H1 (cell line): ENCODE data around the gene SHROOM3. TPM values are rescaled to one million over a fixed set of nuclear protein-coding genes. Genes with fewer than 3 reads are reported as not detected.

ENCODE experiments used
- CTCF ChIA-PET: fragments of 300-600 bp; sonication (Branson Sonifier 250); formaldehyde crosslinking; loops from one replicate; lab custom pipeline; 2021; ENCODE audit not compliant: partially characterized antibody; lab: Charles Lee
- POLR2A ChIA-PET: fragments of 300-600 bp; sonication (Branson Sonifier 250); formaldehyde crosslinking; loops from one replicate; lab custom pipeline; 2021; ENCODE audit warnings: inconsistent platforms; ENCODE audit not compliant: partially characterized antibody; lab: Charles Lee
- DNase-seq, 2 experiments: peaks; one replicate each; pipeline versions ENCODE4 v3.0.0 to v3.0.0-alpha.2; 2010 to 2022; ENCODE audit warnings: low spot score in 2 of 2, low read depth in 1 of 2, mixed read lengths in 1 of 2
- FAIRE-seq: peaks from 2 replicates; lab custom pipeline; 2011; peaks lifted over from hg19 to GRCh38; lab: Jason Lieb, UNC
- H2AFZ ChIP-seq: 2 replicates; pipeline ENCODE4 v1.8.1; 2012; ENCODE audit warnings: low read length, inconsistent platforms
- H2AK5ac ChIP-seq: 2 replicates; pipeline ENCODE4 v1.6.1; 2013; ENCODE audit warnings: low read depth, low read length
- H2BK120ac ChIP-seq: replicated peaks from 2 replicates; pipeline ENCODE3; 2013; ENCODE audit warnings: low read depth, low read length, inconsistent platforms
- H2BK12ac ChIP-seq: 2 replicates; pipeline ENCODE4 v1.6.1; 2013; ENCODE audit warnings: low read depth, low read length
- H2BK15ac ChIP-seq: 2 replicates; pipeline ENCODE4 v1.6.1; 2013; ENCODE audit warnings: low read length
- H2BK20ac ChIP-seq: 2 replicates; pipeline ENCODE4 v1.6.1; 2013; ENCODE audit warnings: low read length
- H2BK5ac ChIP-seq: 2 replicates; pipeline ENCODE4 v1.6.1; 2013; ENCODE audit warnings: low read depth, low read length
- H3K14ac ChIP-seq: 2 replicates; pipeline ENCODE4 v1.6.1; 2013; ENCODE audit warnings: inconsistent platforms; ENCODE audit not compliant: insufficient read length
- H3K18ac ChIP-seq: 2 replicates; pipeline ENCODE4 v1.6.1; 2013; ENCODE audit warnings: low read length; ENCODE audit errors: extremely low read depth
- H3K23ac ChIP-seq: 2 replicates; pipeline ENCODE4 v1.6.1; 2013; ENCODE audit warnings: inconsistent platforms; ENCODE audit not compliant: insufficient read length
- H3K23me2 ChIP-seq: 2 replicates; pipeline ENCODE4 v1.6.1; 2013; ENCODE audit warnings: low read depth, low read length
- H3K27ac ChIP-seq: 2 replicates; pipeline ENCODE4 v1.6.1; 2011; ENCODE audit warnings: low read depth, low read length, inconsistent platforms
- H3K27me3 ChIP-seq, 4 experiments: replicated peaks in 1 of 4; 1 replicate in 1 of 4; 2 replicates in 3 of 4; pipeline versions ENCODE4 v1.6.1 to v1.8.1; 2011 to 2013; ENCODE audit warnings: low read length in 3 of 4, mild to moderate bottlenecking in 3 of 4, inconsistent platforms in 2 of 4, mixed read lengths in 2 of 4, moderate library complexity in 1 of 4; ENCODE audit not compliant: control insufficient read depth in 3 of 4, insufficient read depth in 3 of 4; ENCODE audit errors: extremely low read depth in 1 of 4
- H3K36me3 ChIP-seq, 4 experiments: 2 replicates each; pipeline versions ENCODE4 v1.6.1 to v1.8.1; 2011 to 2013; ENCODE audit warnings: mild to moderate bottlenecking in 4 of 4, low read length in 3 of 4, moderate library complexity in 2 of 4, control low read depth in 1 of 4, inconsistent platforms in 1 of 4; ENCODE audit not compliant: insufficient read depth in 4 of 4, control insufficient read depth in 2 of 4
- H3K4ac ChIP-seq: replicated peaks from 2 replicates; pipeline ENCODE3; 2013; ENCODE audit warnings: low read length, low read depth, mixed read lengths, inconsistent platforms; ENCODE audit not compliant: insufficient read length
- H3K4me1 ChIP-seq, 4 experiments: replicated peaks in 1 of 4; 1 replicate in 1 of 4; 2 replicates in 3 of 4; pipeline versions ENCODE4 v1.6.1 to v1.8.1; 2011 to 2013; ENCODE audit warnings: low read length in 3 of 4, inconsistent platforms in 2 of 4, mixed read lengths in 1 of 4; ENCODE audit not compliant: insufficient read depth in 4 of 4, control insufficient read depth in 3 of 4
- H3K4me2 ChIP-seq, 2 experiments: 2 replicates each; pipeline versions ENCODE4 v1.6.1 to v1.8.1; 2011 to 2013; ENCODE audit warnings: low read depth in 2 of 2, low read length in 2 of 2, control low read depth in 1 of 2, inconsistent platforms in 1 of 2, mild to moderate bottlenecking in 1 of 2; ENCODE audit not compliant: insufficient read depth in 1 of 2
- H3K4me3 ChIP-seq, 4 experiments: fragments of 200-600, 300-600 bp in 1 of 4; sonication (generic), shearing (Covaris generic), sonication (Bioruptor Twin) in 1 of 4; 2 replicates each; pipeline versions ENCODE4 v1.5.1 to v1.8.1; 2011 to 2016; ENCODE audit warnings: low read length in 4 of 4, low read depth in 3 of 4, control low read depth in 2 of 4, inconsistent platforms in 2 of 4, mild to moderate bottlenecking in 2 of 4, mixed read lengths in 1 of 4, moderate library complexity in 1 of 4; ENCODE audit not compliant: insufficient read depth in 2 of 4; ENCODE audit errors: extremely low read depth in 1 of 4
- H3K56ac ChIP-seq: replicated peaks from 2 replicates; pipeline ENCODE3; 2013; ENCODE audit warnings: low read depth, mild to moderate bottlenecking, mixed read lengths, low read length, inconsistent platforms; ENCODE audit not compliant: insufficient read length
- H3K79me1 ChIP-seq: 2 replicates; pipeline ENCODE4 v1.6.1; 2013; ENCODE audit warnings: low read depth, low read length, control low read depth
- H3K79me2 ChIP-seq, 2 experiments: 2 replicates each; pipeline versions ENCODE4 v1.6.1 to v1.8.1; 2012 to 2013; ENCODE audit warnings: low read length in 2 of 2, mild to moderate bottlenecking in 2 of 2, inconsistent platforms in 1 of 2; ENCODE audit not compliant: insufficient read depth in 2 of 2, control insufficient read depth in 1 of 2
- H3K9ac ChIP-seq, 4 experiments: replicated peaks in 1 of 4; 1 replicate in 1 of 4; 2 replicates in 3 of 4; pipeline versions ENCODE4 v1.6.1 to v1.8.1; 2011 to 2013; ENCODE audit warnings: low read depth in 3 of 4, low read length in 3 of 4, control low read depth in 2 of 4, mild to moderate bottlenecking in 2 of 4, moderate library complexity in 2 of 4, inconsistent platforms in 1 of 4; ENCODE audit errors: extremely low read depth in 1 of 4
- H3K9me3 ChIP-seq, 2 experiments: 2 replicates each; pipeline versions ENCODE4 v1.6.1 to v1.8.1; 2012 to 2013; ENCODE audit warnings: mild to moderate bottlenecking in 2 of 2, moderate library complexity in 2 of 2, control low read depth in 1 of 2, inconsistent platforms in 1 of 2, low read depth in 1 of 2, low read length in 1 of 2, mixed read lengths in 1 of 2; ENCODE audit not compliant: insufficient read depth in 2 of 2
- H4K20me1 ChIP-seq, 2 experiments: replicated peaks in 1 of 2; 2 replicates each; pipeline versions ENCODE3 to v1.8.1; 2011 to 2013; ENCODE audit warnings: inconsistent platforms in 2 of 2, low read length in 2 of 2, mild to moderate bottlenecking in 1 of 2; ENCODE audit not compliant: insufficient read depth in 2 of 2, control insufficient read depth in 1 of 2
- H4K5ac ChIP-seq: 2 replicates; pipeline ENCODE4 v1.6.1; 2013; ENCODE audit warnings: low read length, low read depth, mixed read lengths, inconsistent platforms; ENCODE audit not compliant: insufficient read length
- H4K8ac ChIP-seq: 2 replicates; pipeline ENCODE4 v1.8.0; 2013; ENCODE audit warnings: mild to moderate bottlenecking, moderate library complexity, low read length, inconsistent platforms; ENCODE audit not compliant: insufficient read depth; ENCODE audit errors: extremely low read depth
- H4K91ac ChIP-seq: replicated peaks from 2 replicates; pipeline ENCODE3; 2013; ENCODE audit warnings: low read length, mixed read lengths, inconsistent platforms; ENCODE audit not compliant: insufficient read length
- BCL11A ChIP-seq, 2 experiments: IDR thresholded peaks; one replicate each; pipeline ENCODE4 v1.6.1; 2011; ENCODE audit warnings: low read depth in 2 of 2, low read length in 2 of 2, mild to moderate bottlenecking in 2 of 2
- CHD2 ChIP-seq: IDR thresholded peaks from 2 replicates; pipeline ENCODE4 v1.6.1; 2012; ENCODE audit warnings: low read length, improper control_type of control experiment
- POLR2A ChIP-seq, 2 experiments: IDR thresholded peaks; 1 replicate in 1 of 2; 2 replicates in 1 of 2; pipeline ENCODE4 v1.6.1; 2011; ENCODE audit warnings: low read depth in 2 of 2, low read length in 2 of 2, mild to moderate bottlenecking in 2 of 2; ENCODE audit errors: control extremely low read depth in 1 of 2
- SIX5 ChIP-seq: IDR thresholded peaks from 2 replicates; pipeline ENCODE4 v1.6.1; 2011; ENCODE audit warnings: mild to moderate bottlenecking, low read depth, low read length
- SP1 ChIP-seq: IDR thresholded peaks from 2 replicates; pipeline ENCODE4 v1.6.1; 2011; ENCODE audit warnings: low read depth, low read length
- SP2 ChIP-seq: IDR thresholded peaks from 2 replicates; pipeline ENCODE4 v1.6.1; 2012; ENCODE audit warnings: mild to moderate bottlenecking, low read length, inconsistent platforms
- TBP ChIP-seq: IDR thresholded peaks from 2 replicates; pipeline ENCODE4 v1.6.1; 2011; ENCODE audit warnings: low read depth, low read length, improper control_type of control experiment
- WGBS, 2 experiments: shearing (Covaris generic) in 1 of 2; methylation state at CpG; one replicate each; pipeline versions ENCODE4 v1.1.6 to v1.1.7; 2013 to 2015; ENCODE audit warnings: low lambda C conversion rate in 2 of 2, mixed read lengths in 2 of 2, inconsistent platforms in 1 of 2, low coverage in 1 of 2, missing lambda C conversion rate in 1 of 2; ENCODE audit not compliant: insufficient replicate concordance in 2 of 2, insufficient coverage in 1 of 2, insufficient read length in 1 of 2; ENCODE audit errors: extremely low coverage in 1 of 2, missing lambda C conversion rate in 1 of 2; 5-methylcytosine and 5-hydroxymethylcytosine counted together
- polyA plus RNA-seq, 7 experiments: library from polyadenylated mRNA; depleted of rRNA in 3 of 7; stranded (reverse) in 5 of 7; unstranded in 2 of 7; fragments of >200 nt in 5 of 7; fragments of 200-250 nt in 2 of 7; gene quantifications; 1 replicate in 5 of 7; 2 replicates in 1 of 7; 4 replicates in 1 of 7; pipeline versions ENCODE4 v1.2.1 to v1.2.3, GENCODE V29; 2011 to 2013; ENCODE audit warnings: missing spikeins in 2 of 7, mixed read lengths in 2 of 7
- total RNA-seq: library from RNA; stranded (reverse); fragmentation: NEBNext Ultra II Directional; extraction: Animal tissue kit (Norgen Biotek cat#: 25700); gene quantifications from 2 replicates; pipeline ENCODE4 v1.2.1, GENCODE V29; 2021
- TF ChIP-seq, protein P1 (sequence below): IDR thresholded peaks from 2 replicates; pipeline ENCODE4 v1.6.1; 2012; ENCODE audit warnings: inconsistent platforms
- TF ChIP-seq, protein P2 (sequence below): IDR thresholded peaks from 2 replicates; pipeline ENCODE4 v1.6.1; 2011; ENCODE audit warnings: low read length, improper control_type of control experiment

Gene SHROOM3
- total and polyA plus RNA-seq, 2 of the 8 experiments (the other 6 are each of a cell fraction or from before 2014, with no cell fraction given) = 15.8 to 34.0 TPM

DNA sequence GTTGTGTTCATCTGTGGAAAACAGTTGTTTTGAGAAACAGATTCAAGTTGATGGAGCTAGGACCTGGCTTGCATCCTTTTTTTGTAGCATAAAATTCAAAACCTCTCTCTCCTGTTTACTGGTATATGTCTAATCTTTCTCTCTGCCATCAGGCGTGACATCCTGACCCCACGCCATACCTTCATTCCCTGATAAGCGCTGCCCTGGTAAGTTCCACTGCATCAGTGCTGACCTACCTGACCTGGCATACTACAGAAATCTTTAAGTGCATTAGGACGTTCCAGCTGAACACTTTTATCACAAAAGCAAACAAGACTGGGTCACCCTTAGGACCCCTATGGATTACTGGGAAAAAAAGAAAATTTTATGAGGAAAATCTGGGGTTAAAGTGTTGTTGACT, 230.7 kb downstream of the SHROOM3 start:
- CTCF ChIA-PET = interaction anchor here (0.6 to 2.4 kb wide), 7 partner anchors 13 to 674 kb away, joined by 3 to 7 read pairs (median 3); no protein-coding TSS in a partner anchor
- no peaks in the 10 kb centered on the region for H3K27me3 ChIP-seq
- H3K56ac ChIP-seq = no peak overlapping the region
- H3K9ac ChIP-seq = no peak overlapping the region
- no peak overlapping the region for H2BK5ac ChIP-seq
- no peak overlapping the region for H3K27ac ChIP-seq
- H3K4ac ChIP-seq = no peak overlapping the region
- POLR2A ChIA-PET = interaction anchor here (0.5 to 1.9 kb wide), 4 partner anchors 18 to 534 kb away, joined by 3 to 5 read pairs (median 3); no protein-coding TSS in a partner anchor
- no peaks in the 10 kb centered on the region for H3K79me1 ChIP-seq
- no peak overlapping the region for H2BK120ac ChIP-seq
- no peak overlapping the region for H2BK12ac ChIP-seq
- WGBS, 2 experiments = 91% methylated on average over 4 of the region's 4 CpGs; no CpG with 5 or more reads in 1 of the 2 experiments
- no peak overlapping the region for H3K14ac ChIP-seq
- no peak overlapping the region for H2AFZ ChIP-seq
- H2AK5ac ChIP-seq = no peak overlapping the region
- no peaks in the 10 kb centered on the region for H3K4me1 ChIP-seq
- H3K23ac ChIP-seq = no peak overlapping the region
- DNase-seq (no peak), FAIRE-seq (no peak)
- H3K4me2 ChIP-seq = no peak overlapping the region
- no peak overlapping the region for H4K8ac ChIP-seq
- H3K79me2 ChIP-seq = no peaks in the 10 kb centered on the region
- H4K5ac ChIP-seq = no peak overlapping the region
- H4K91ac ChIP-seq = no peak overlapping the region
- no peak overlapping the region for H2BK20ac ChIP-seq
- no peaks in the 10 kb centered on the region for H3K9me3 ChIP-seq
- no peak overlapping the region for H3K4me3 ChIP-seq
- H3K18ac ChIP-seq = no peak overlapping the region
- H2BK15ac ChIP-seq = no peak overlapping the region
- H4K20me1 ChIP-seq = no peaks in the 10 kb centered on the region
- H3K36me3 ChIP-seq = no peaks in the 10 kb centered on the region
- no peaks in the 10 kb centered on the region for H3K23me2 ChIP-seq
- no peak for TF ChIP-seq POLR2A (IDR thresholded peaks at IDR 0.05; ENCODE audit: control extremely low read depth in 1 of 2, low read depth in 2 of 2, low read length in 2 of 2)
- TF ChIP-seq, protein P1, sequence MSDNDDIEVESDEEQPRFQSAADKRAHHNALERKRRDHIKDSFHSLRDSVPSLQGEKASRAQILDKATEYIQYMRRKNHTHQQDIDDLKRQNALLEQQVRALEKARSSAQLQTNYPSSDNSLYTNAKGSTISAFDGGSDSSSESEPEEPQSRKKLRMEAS = no peak
- TF ChIP-seq SP1 = no peak
- no peak for TF ChIP-seq TBP
- TF ChIP-seq SIX5 = no peak
- TF ChIP-seq, protein P2, sequence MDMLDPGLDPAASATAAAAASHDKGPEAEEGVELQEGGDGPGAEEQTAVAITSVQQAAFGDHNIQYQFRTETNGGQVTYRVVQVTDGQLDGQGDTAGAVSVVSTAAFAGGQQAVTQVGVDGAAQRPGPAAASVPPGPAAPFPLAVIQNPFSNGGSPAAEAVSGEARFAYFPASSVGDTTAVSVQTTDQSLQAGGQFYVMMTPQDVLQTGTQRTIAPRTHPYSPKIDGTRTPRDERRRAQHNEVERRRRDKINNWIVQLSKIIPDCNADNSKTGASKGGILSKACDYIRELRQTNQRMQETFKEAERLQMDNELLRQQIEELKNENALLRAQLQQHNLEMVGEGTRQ = no peak
- no peak for TF ChIP-seq SP2
- TF ChIP-seq CHD2 = no peak
- TF ChIP-seq BCL11A (IDR thresholded peaks at IDR 0.05; ENCODE audit: low read depth in 2 of 2, low read length in 2 of 2) = no peak
